Skin epidermis (tissue), 12 donors: Measurements from ENCODE around the gene GPR65.
"Not testable (repeated sequence)": the region's sequence is repeated elsewhere in the genome, so short reads cannot be mapped to it uniquely, and the experiment has no call there.

Source experiments
- H3K27ac ChIP-seq, 21 experiments: fragments of 200-600 bp; sonication (generic) in 11 of 21; one replicate each; pipeline ENCODE4 v1.5.0; 2020; ENCODE audit warnings: mild to moderate bottlenecking in 3 of 21, inconsistent platforms in 2 of 21, moderate library complexity in 2 of 21
- H3K4me3 ChIP-seq, 7 experiments: fragments of 200-600 bp; sonication (generic) in 2 of 7; one replicate each; pipeline ENCODE4 v1.5.0; 2020; ENCODE audit warnings: inconsistent platforms in 2 of 7, mild to moderate bottlenecking in 2 of 7, moderate library complexity in 1 of 7

GPR65 gene

GRCh38 chr14:88002421-88003075 is 2.4 kb upstream of the GPR65 start:
- peak overlapping the region in 10 of 21 experiments; percentile 10 to 57 (median 37) for H3K27ac ChIP-seq
- H3K4me3 ChIP-seq: no peak overlapping the region

GRCh38 chr14:88003425-88003824 is 1.5 kb upstream of the GPR65 start:
- Histone ChIP-seq H3K27ac (peak overlapping the region in 4 of 21 experiments; percentile 16 to 57 (median 30)), H3K4me3 (no peak overlapping the region)

GRCh38 chr14:88004506-88005036 is 364 bp upstream of the GPR65 start:
- peak overlapping the region in 1 of 7 experiments; percentile 2 for H3K4me3 ChIP-seq
- peak overlapping the region in 5 of 21 experiments; percentile 10 to 86 (median 67) for H3K27ac ChIP-seq

GRCh38 chr14:88005978-88006851 is 1.3 kb downstream of the GPR65 start:
- peak overlapping the region; percentile 2 to 34 (median 21) for H3K4me3 ChIP-seq
- H3K27ac ChIP-seq: peak overlapping the region in 16 of 21 experiments; percentile 3 to 87 (median 66)

GRCh38 chr14:88007608-88008007 is 2.7 kb downstream of the GPR65 start:
- Histone ChIP-seq H3K4me3 (no peak overlapping the region), H3K27ac (peak overlapping the region in 2 of 21 experiments; percentile 57 to 87)

- Histone ChIP-seq H3K27ac (no peak overlapping the region), H3K4me3 (no peak overlapping the region)
These were observed 3.3 kb downstream of the GPR65 start for GRCh38 chr14:88008039-88008742.

- Histone ChIP-seq H3K4me3 (no peak overlapping the region), H3K27ac (no peak overlapping the region)
These were observed 4.6 kb downstream of the GPR65 start for GRCh38 chr14:88009486-88009885.

GRCh38 chr14:88010331-88010730 is 5.4 kb downstream of the GPR65 start:
- Histone ChIP-seq H3K27ac (no peak overlapping the region), H3K4me3 (no peak overlapping the region)

GRCh38 chr14:88012495-88012894 is 7.6 kb downstream of the GPR65 start:
- no peak overlapping the region for H3K4me3 ChIP-seq
- H3K27ac ChIP-seq: no peak overlapping the region

GRCh38 chr14:88013750-88014349 is 8.9 kb downstream of the GPR65 start:
- no peak overlapping the region for H3K27ac ChIP-seq
- H3K4me3 ChIP-seq: no peak overlapping the region

GRCh38 chr14:88016768-88017167 is 11.8 kb downstream of the GPR65 start:
- H3K27ac ChIP-seq: no peak overlapping the region
- H3K4me3 ChIP-seq: no peak overlapping the region

- no peak overlapping the region for H3K27ac ChIP-seq
- no peak overlapping the region for H3K4me3 ChIP-seq
These were observed 12.6 kb downstream of the GPR65 start for GRCh38 chr14:88017535-88017934.

- no peak overlapping the region for H3K4me3 ChIP-seq
- H3K27ac ChIP-seq: no peak overlapping the region
These were observed 18.8 kb downstream of the GPR65 start for GRCh38 chr14:88023658-88024187.

- not testable (repeated sequence) for H3K4me3 ChIP-seq, H3K27ac ChIP-seq
These were observed 19.5 kb downstream of the GPR65 start for GRCh38 chr14:88024252-88025086.

- H3K27ac ChIP-seq: no peak overlapping the region
- no peak overlapping the region for H3K4me3 ChIP-seq
These were observed 20.4 kb downstream of the GPR65 start for GRCh38 chr14:88025313-88025712.

GRCh38 chr14:88026890-88027289 is 22.0 kb downstream of the GPR65 start:
- H3K27ac ChIP-seq: peak overlapping the region in 2 of 21 experiments; percentile 37 to 48
- no peak overlapping the region for H3K4me3 ChIP-seq

GRCh38 chr14:88029500-88029899 is 24.6 kb downstream of the GPR65 start:
- H3K27ac ChIP-seq: no peak overlapping the region

GRCh38 chr14:88030079-88030478 is 25.1 kb downstream of the GPR65 start:
- Histone ChIP-seq H3K27ac (peak overlapping the region in 3 of 21 experiments; percentile 2 to 13 (median 3)), H3K4me3 (no peak overlapping the region)

More at GRCh38 chr14:88029500-88029899, 24.6 kb downstream of the GPR65 start:
- no peak overlapping the region for H3K4me3 ChIP-seq
